GM23338 (cell line): Measurements from ENCODE around the gene INPPL1. TPM values are rescaled to one million over a fixed set of nuclear protein-coding genes. Genes with fewer than 3 reads are reported as not detected.
"Not testable (repeated sequence)": the region's sequence is repeated elsewhere in the genome, so short reads cannot be mapped to it uniquely, and the experiment has no call there.

Experiments used
- ATAC-seq: fragments of 200-7000 bp; cut with Tn5 transposase; 3 replicates; pipeline ENCODE4 v1.9.1; 2020
- DNase-seq: peaks from one replicate; pipeline ENCODE4 v3.0.0-alpha.2; 2015; ENCODE audit warnings: low spot score
- H2AFZ ChIP-seq: fragments of 200-600 bp; sonication (generic); 2 replicates; pipeline ENCODE4 v1.8.0; 2016; ENCODE audit warnings: antibody characterized with exemption, mild to moderate bottlenecking, moderate library complexity
- H3F3A ChIP-seq: fragments of 200-600 bp; sonication (generic); replicated peaks from 2 replicates; pipeline ENCODE4 v1.8.0; 2017; ENCODE audit warnings: antibody characterized with exemption, mixed run types, low read depth
- H3K27ac ChIP-seq: fragments of 200-600 bp; sonication (generic); 2 replicates; pipeline ENCODE4 v1.6.1; 2016; ENCODE audit warnings: low read depth
- H3K27me3 ChIP-seq: fragments of 200-600 bp; sonication (generic); 2 replicates; pipeline ENCODE4 v1.8.0; 2016; ENCODE audit warnings: mild to moderate bottlenecking, mixed run types, moderate library complexity; ENCODE audit not compliant: insufficient read depth
- H3K36me3 ChIP-seq: fragments of 200-600 bp; sonication (generic); 2 replicates; pipeline ENCODE4 v1.8.0; 2016; ENCODE audit warnings: mild to moderate bottlenecking; ENCODE audit not compliant: insufficient read depth
- H3K4me1 ChIP-seq: fragments of 200-600 bp; sonication (generic); 2 replicates; pipeline ENCODE4 v1.8.0; 2016; ENCODE audit warnings: mild to moderate bottlenecking, moderate library complexity; ENCODE audit not compliant: insufficient read depth
- H3K4me2 ChIP-seq: fragments of 200-600 bp; sonication (generic); 2 replicates; pipeline ENCODE4 v1.7.1; 2017; ENCODE audit warnings: mixed run types
- H3K4me3 ChIP-seq: fragments of 200-600 bp; sonication (generic); 2 replicates; pipeline ENCODE4 v1.6.1; 2016; ENCODE audit warnings: mixed run types
- H3K79me2 ChIP-seq: fragments of 200-600 bp; sonication (generic); replicated peaks from 2 replicates; pipeline ENCODE4 v1.8.0; 2017; ENCODE audit warnings: mild to moderate bottlenecking; ENCODE audit not compliant: insufficient read depth
- H3K9me2 ChIP-seq: fragments of 200-600 bp; sonication (generic); 2 replicates; pipeline ENCODE4 v1.8.0; 2017; ENCODE audit not compliant: insufficient read depth
- H4K20me1 ChIP-seq: fragments of 200-600 bp; sonication (generic); replicated peaks from 2 replicates; pipeline ENCODE4 v1.8.0; 2017; ENCODE audit warnings: mild to moderate bottlenecking; ENCODE audit not compliant: insufficient read depth
- H3K27ac Mint-ChIP-seq: 2 replicates; pipeline ENCODE4 v1.8.0; 2020; ENCODE audit warnings: inconsistent platforms, mild to moderate bottlenecking, moderate library complexity, mixed read lengths
- H3K27me3 Mint-ChIP-seq: 3 replicates; pipeline ENCODE4 v1.8.0; 2022; ENCODE audit warnings: low read depth, mild to moderate bottlenecking, moderate library complexity, mixed read lengths, inconsistent platforms; ENCODE audit not compliant: insufficient read depth, poor library complexity
- H3K36me3 Mint-ChIP-seq: 3 replicates; pipeline ENCODE4 v1.8.0; 2021; ENCODE audit warnings: low read depth, mild to moderate bottlenecking, inconsistent platforms, moderate library complexity, mixed read lengths
- H3K4me1 Mint-ChIP-seq: 3 replicates; pipeline ENCODE4 v1.8.0; 2020; ENCODE audit warnings: mild to moderate bottlenecking, inconsistent platforms, mixed read lengths
- H3K4me3 Mint-ChIP-seq: 3 replicates; pipeline ENCODE4 v1.8.0; 2021; ENCODE audit warnings: moderate library complexity, mild to moderate bottlenecking, inconsistent platforms, mixed read lengths
- H3K9me3 Mint-ChIP-seq: 3 replicates; pipeline ENCODE4 v1.8.0; 2020; ENCODE audit warnings: moderate library complexity, mild to moderate bottlenecking, inconsistent platforms, mixed read lengths
- ZNF331 ChIP-seq: fragments of 250-450 bp; sonication (Bioruptor Pico); IDR thresholded peaks from 2 replicates; pipeline ENCODE4 v1.5.0; 2020; ENCODE audit warnings: low read depth, mild to moderate bottlenecking, moderate library complexity
- polyA plus RNA-seq: library from polyadenylated mRNA; unstranded; fragments of >200 nt; fragmentation: Nextera tagmentation; extraction: Ambion mirVana; gene quantifications from 2 replicates; pipeline ENCODE4 v1.2.1, GENCODE V29; 2016
- total RNA-seq: library from RNA; depleted of rRNA; stranded (reverse); fragments of >200 nt; shearing (Covaris generic); gene quantifications from 2 replicates; pipeline ENCODE4 v1.2.3, GENCODE V29; 2014
- TF ChIP-seq, protein P1 (sequence below): fragments of 250-450 bp; sonication (Bioruptor Pico); IDR thresholded peaks from 2 replicates; pipeline ENCODE4 v1.5.0; 2020; ENCODE audit warnings: mild to moderate bottlenecking, moderate library complexity

INPPL1 gene
- total and polyA plus RNA-seq, 2 experiments from 2014 or later = 21.5 to 54.7 TPM

DNA sequence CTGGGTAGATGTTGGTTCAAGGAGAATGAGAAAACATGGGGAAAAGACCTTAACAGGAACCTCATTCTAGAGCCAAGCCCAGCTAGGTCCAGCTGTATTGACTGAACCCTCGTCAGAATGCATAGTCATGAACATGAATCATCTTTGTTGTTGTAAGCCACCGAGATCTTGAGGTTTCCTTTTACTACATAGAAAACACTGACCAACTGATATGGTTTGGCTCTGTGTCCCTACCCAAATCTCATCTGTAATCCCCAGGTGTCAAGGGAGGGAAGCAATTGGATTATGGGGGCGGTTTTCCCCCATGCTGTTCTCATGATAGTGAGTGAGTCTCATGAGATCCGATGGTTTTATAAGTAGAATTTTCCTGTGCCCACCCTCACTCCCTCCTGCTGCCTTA, 38.8 kb downstream of the INPPL1 start (continued):
- TF ChIP-seq, protein P1, sequence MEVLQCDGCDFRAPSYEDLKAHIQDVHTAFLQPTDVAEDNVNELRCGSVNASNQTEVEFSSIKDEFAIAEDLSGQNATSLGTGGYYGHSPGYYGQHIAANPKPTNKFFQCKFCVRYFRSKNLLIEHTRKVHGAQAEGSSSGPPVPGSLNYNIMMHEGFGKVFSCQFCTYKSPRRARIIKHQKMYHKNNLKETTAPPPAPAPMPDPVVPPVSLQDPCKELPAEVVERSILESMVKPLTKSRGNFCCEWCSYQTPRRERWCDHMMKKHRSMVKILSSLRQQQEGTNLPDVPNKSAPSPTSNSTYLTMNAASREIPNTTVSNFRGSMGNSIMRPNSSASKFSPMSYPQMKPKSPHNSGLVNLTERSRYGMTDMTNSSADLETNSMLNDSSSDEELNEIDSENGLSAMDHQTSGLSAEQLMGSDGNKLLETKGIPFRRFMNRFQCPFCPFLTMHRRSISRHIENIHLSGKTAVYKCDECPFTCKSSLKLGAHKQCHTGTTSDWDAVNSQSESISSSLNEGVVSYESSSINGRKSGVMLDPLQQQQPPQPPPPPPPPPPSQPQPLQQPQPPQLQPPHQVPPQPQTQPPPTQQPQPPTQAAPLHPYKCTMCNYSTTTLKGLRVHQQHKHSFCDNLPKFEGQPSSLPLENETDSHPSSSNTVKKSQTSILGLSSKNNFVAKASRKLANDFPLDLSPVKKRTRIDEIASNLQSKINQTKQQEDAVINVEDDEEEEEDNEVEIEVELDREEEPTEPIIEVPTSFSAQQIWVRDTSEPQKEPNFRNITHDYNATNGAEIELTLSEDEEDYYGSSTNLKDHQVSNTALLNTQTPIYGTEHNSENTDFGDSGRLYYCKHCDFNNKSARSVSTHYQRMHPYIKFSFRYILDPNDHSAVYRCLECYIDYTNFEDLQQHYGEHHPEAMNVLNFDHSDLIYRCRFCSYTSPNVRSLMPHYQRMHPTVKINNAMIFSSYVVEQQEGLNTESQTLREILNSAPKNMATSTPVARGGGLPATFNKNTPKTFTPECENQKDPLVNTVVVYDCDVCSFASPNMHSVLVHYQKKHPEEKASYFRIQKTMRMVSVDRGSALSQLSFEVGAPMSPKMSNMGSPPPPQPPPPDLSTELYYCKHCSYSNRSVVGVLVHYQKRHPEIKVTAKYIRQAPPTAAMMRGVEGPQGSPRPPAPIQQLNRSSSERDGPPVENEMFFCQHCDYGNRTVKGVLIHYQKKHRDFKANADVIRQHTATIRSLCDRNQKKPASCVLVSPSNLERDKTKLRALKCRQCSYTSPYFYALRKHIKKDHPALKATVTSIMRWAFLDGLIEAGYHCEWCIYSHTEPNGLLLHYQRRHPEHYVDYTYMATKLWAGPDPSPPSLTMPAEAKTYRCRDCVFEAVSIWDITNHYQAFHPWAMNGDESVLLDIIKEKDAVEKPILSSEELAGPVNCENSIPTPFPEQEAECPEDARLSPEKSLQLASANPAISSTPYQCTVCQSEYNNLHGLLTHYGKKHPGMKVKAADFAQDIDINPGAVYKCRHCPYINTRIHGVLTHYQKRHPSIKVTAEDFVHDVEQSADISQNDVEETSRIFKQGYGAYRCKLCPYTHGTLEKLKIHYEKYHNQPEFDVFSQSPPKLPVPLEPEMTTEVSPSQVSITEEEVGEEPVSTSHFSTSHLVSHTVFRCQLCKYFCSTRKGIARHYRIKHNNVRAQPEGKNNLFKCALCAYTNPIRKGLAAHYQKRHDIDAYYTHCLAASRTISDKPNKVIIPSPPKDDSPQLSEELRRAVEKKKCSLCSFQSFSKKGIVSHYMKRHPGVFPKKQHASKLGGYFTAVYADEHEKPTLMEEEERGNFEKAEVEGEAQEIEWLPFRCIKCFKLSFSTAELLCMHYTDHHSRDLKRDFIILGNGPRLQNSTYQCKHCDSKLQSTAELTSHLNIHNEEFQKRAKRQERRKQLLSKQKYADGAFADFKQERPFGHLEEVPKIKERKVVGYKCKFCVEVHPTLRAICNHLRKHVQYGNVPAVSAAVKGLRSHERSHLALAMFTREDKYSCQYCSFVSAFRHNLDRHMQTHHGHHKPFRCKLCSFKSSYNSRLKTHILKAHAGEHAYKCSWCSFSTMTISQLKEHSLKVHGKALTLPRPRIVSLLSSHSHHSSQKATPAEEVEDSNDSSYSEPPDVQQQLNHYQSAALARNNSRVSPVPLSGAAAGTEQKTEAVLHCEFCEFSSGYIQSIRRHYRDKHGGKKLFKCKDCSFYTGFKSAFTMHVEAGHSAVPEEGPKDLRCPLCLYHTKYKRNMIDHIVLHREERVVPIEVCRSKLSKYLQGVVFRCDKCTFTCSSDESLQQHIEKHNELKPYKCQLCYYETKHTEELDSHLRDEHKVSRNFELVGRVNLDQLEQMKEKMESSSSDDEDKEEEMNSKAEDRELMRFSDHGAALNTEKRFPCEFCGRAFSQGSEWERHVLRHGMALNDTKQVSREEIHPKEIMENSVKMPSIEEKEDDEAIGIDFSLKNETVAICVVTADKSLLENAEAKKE (CRISPR knock-in tag) = no peak

DNA sequence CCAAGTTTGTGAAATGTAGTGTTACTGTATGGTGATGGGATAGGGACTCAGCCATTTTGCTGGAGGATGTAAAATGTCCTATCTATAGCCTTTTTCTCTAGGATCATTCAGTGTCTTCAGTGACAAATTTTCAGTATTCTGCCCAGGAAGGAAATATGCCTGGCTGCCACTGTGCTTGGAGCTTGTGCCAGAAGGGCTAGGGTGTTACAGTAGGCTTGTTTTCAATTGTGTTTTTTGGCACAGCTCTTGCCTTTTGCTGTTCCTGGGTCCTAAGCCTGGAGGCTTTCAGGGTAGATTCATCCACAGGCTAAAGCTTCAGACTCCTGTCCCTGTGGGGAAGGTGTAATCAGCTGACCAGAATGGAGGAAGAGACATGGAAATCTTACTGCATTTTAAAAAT, 41.4 kb downstream of the INPPL1 start:
- H3K79me2 ChIP-seq = no peaks in the 10 kb centered on the region
- DNase-seq = no peak
- no peak for TF ChIP-seq ZNF331 (CRISPR knock-in tag)
- H3K9me2 ChIP-seq = no peaks in the 10 kb centered on the region
- H3K4me3 Mint-ChIP-seq = no peak overlapping the region
- H3K27ac ChIP-seq = no peak overlapping the region
- no peak for ATAC-seq
- H4K20me1 ChIP-seq = no peaks in the 10 kb centered on the region
- H3K4me1 Mint-ChIP-seq = no peaks in the 10 kb centered on the region; the same call in 2 of the 3 replicates
- no peaks in the 10 kb centered on the region for H3K27me3 ChIP-seq
- peak overlapping the region; percentile 74; the same call in 1 of the 2 replicates for H2AFZ ChIP-seq
- H3K4me3 ChIP-seq = no peak overlapping the region
- H3K36me3 ChIP-seq = no peaks in the 10 kb centered on the region
- H3K9me3 Mint-ChIP-seq = no peaks in the 10 kb centered on the region
- no peaks in the 10 kb centered on the region for H3K36me3 Mint-ChIP-seq
- no peaks in the 10 kb centered on the region for H3K4me1 ChIP-seq
- H3K27me3 Mint-ChIP-seq = peaks cover 2% of the 10 kb centered on the region
- H3K4me2 ChIP-seq = no peak overlapping the region
- no peaks in the 10 kb centered on the region for H3F3A ChIP-seq
- no peak overlapping the region for H3K27ac Mint-ChIP-seq

DNA sequence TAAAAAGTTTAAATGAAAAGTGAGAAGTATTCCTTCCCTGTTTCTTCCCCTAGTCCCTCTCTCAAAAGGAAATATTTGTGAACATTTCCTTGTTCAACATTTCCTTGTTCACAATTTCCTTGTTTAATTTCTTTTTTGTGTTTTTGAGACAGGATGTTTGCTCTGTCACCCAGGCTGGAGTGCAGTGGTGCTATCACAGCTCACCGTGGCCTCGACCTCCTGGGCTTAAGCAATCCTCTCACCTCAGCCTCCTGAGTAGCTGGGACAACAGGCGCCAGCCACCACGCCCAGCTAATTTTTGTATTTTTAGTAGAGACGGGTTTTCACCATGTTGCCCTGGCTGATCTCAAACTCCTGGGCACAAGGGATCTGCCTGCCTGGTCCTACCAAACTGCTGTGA, 42.4 kb downstream of the INPPL1 start:
- not testable (repeated sequence) for H3K27ac ChIP-seq, H3K27me3 Mint-ChIP-seq, ATAC-seq, H3K27ac Mint-ChIP-seq, H3K9me2 ChIP-seq, H3K4me3 Mint-ChIP-seq, DNase-seq, H3F3A ChIP-seq, H3K4me1 ChIP-seq, H3K36me3 Mint-ChIP-seq, H3K4me2 ChIP-seq, H3K79me2 ChIP-seq, H3K9me3 Mint-ChIP-seq, H3K27me3 ChIP-seq, H3K36me3 ChIP-seq, H3K4me1 Mint-ChIP-seq, H4K20me1 ChIP-seq, H2AFZ ChIP-seq, H3K4me3 ChIP-seq
